Ascending aorta (tissue), 2 donors: Measurements from ENCODE around the gene ARHGAP26. TPM values are rescaled to one million over a fixed set of nuclear protein-coding genes. Genes with fewer than 3 reads are reported as not detected.

Experiments used
- DNase-seq, 2 donors: peaks; one replicate each; pipeline ENCODE4 v3.0.0-alpha.2; 2019; ENCODE audit warnings: low spot score in 2 of 2
- H3K27ac ChIP-seq, 2 donors: fragments of 200-600 bp; sonication (generic); one replicate each; pipeline ENCODE4 v1.5.1; 2016 to 2017; ENCODE audit warnings: mild to moderate bottlenecking in 1 of 2
- H3K27me3 ChIP-seq: fragments of 200-600 bp; sonication (generic); one replicate; pipeline ENCODE4 v1.5.1; 2017
- H3K36me3 ChIP-seq, 2 donors: fragments of 200-600 bp; sonication (generic); one replicate each; pipeline ENCODE4 v1.5.1; 2016
- H3K4me1 ChIP-seq, 2 donors: fragments of 200-600 bp; sonication (generic); one replicate each; pipeline ENCODE4 v1.5.1; 2016 to 2017; ENCODE audit warnings: mild to moderate bottlenecking in 1 of 2
- H3K4me3 ChIP-seq, 2 donors: fragments of 200-600 bp; sonication (generic); one replicate each; pipeline ENCODE4 v1.5.1; 2016 to 2017; ENCODE audit warnings: mild to moderate bottlenecking in 1 of 2
- H3K9me3 ChIP-seq, 2 donors: fragments of 200-600 bp; sonication (generic); one replicate each; pipeline ENCODE4 v1.5.1; 2016
- intact Hi-C: fragments of 100-400 bp; cut with DNase I; formaldehyde crosslinking; loops from one replicate; pipeline ENCODE4 v1.15.1; 2023
- total RNA-seq: library from RNA; depleted of rRNA; stranded (reverse); fragments of >200 nt; gene quantifications from one replicate; pipeline ENCODE4 v1.1.0, GENCODE V29; 2016
- TF ChIP-seq, protein P1 (sequence below), 3 experiments: fragments of 200-600 bp in 2 of 3; fragments of 450-650 bp in 1 of 3; sonication (generic) in 2 of 3; IDR thresholded peaks; one replicate each; pipeline ENCODE4 v1.5.1; 2016 to 2019; ENCODE audit warnings: antibody characterized with exemption in 3 of 3, mild to moderate bottlenecking in 1 of 3, moderate library complexity in 1 of 3

The ARHGAP26 gene
- total RNA-seq, 1 donor from 2014 or later = 34.9 TPM

DNA sequence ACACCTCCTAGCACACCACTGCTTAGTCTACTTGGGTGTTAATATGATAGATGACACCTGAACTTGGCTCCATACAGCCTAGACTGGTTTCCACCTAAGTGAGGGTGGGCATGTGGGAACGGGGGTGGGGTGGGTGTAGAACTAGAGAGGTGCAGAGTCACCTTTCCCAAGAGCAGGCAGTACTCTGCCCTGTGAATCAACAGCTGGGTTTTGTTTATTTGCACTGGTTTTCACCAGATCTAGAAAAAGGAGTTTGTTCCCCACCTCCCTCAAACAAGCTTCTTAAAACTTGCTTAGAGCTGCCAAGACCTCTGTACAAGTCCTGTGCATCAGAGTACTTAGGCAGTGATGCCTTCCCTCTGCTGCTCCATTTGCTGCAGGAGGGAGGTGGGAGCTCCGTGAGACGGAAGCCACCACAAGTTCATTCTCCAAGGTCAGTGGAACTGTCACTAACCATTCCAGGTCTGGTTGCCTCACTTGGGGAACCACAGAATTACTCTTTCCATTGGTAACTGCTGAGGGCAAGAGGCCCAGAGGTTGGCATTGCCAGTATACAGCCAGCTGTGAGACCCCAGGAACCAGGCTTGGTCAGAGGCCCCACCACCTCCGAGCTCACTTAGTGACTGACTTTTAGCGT lies 469.8 kb downstream of the ARHGAP26 start:
- no peak overlapping the region for H3K4me3 ChIP-seq
- TF ChIP-seq, protein P1, sequence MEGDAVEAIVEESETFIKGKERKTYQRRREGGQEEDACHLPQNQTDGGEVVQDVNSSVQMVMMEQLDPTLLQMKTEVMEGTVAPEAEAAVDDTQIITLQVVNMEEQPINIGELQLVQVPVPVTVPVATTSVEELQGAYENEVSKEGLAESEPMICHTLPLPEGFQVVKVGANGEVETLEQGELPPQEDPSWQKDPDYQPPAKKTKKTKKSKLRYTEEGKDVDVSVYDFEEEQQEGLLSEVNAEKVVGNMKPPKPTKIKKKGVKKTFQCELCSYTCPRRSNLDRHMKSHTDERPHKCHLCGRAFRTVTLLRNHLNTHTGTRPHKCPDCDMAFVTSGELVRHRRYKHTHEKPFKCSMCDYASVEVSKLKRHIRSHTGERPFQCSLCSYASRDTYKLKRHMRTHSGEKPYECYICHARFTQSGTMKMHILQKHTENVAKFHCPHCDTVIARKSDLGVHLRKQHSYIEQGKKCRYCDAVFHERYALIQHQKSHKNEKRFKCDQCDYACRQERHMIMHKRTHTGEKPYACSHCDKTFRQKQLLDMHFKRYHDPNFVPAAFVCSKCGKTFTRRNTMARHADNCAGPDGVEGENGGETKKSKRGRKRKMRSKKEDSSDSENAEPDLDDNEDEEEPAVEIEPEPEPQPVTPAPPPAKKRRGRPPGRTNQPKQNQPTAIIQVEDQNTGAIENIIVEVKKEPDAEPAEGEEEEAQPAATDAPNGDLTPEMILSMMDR (IDR thresholded peaks at IDR 0.05) = no peak
- intact Hi-C loops = loop anchor here (5.0 kb wide), 3 partner anchors 67 to 162 kb away; partner anchors contain the start of gene NR3C1
- DNase-seq = no peak
- no peak overlapping the region for H3K27ac ChIP-seq
- no peaks in the 10 kb centered on the region for H3K36me3 ChIP-seq
- peaks cover 3 to 14% of the 10 kb centered on the region in 2 donors for H3K4me1 ChIP-seq
- no peaks in the 10 kb centered on the region for H3K27me3 ChIP-seq
- H3K9me3 ChIP-seq = no peaks in the 10 kb centered on the region

DNA sequence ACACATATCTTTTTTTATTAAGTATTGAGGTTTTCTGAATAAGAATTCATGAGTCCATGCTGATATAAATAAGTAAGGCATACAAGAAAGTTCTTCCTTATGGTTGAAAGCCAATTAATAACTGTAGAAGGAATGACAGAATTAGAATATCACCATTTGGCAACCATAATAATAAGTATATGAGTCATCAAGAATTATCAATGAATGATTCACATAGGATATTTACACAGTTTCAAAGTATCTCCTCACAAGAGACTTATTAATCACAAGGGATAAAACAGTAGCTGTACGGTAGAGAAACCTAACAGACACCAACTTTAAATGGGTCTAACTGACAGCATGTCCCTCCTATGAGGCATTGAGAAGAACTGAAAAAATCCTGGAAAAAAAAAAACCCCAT lies 471.7 kb downstream of the ARHGAP26 start:
- Histone ChIP-seq H3K36me3 (no peaks in the 10 kb centered on the region), H3K27me3 (no peaks in the 10 kb centered on the region), H3K9me3 (no peaks in the 10 kb centered on the region), H3K27ac (no peak overlapping the region), H3K4me3 (no peak overlapping the region), H3K4me1 (peaks cover 3 to 13% of the 10 kb centered on the region in 2 donors)
- TF ChIP-seq, protein P1 (IDR thresholded peaks at IDR 0.05) = no peak
- no peak for DNase-seq
- intact Hi-C loops = loop anchor here (5.0 kb wide), 3 partner anchors 65 to 160 kb away; partner anchors contain the start of gene NR3C1

DNA sequence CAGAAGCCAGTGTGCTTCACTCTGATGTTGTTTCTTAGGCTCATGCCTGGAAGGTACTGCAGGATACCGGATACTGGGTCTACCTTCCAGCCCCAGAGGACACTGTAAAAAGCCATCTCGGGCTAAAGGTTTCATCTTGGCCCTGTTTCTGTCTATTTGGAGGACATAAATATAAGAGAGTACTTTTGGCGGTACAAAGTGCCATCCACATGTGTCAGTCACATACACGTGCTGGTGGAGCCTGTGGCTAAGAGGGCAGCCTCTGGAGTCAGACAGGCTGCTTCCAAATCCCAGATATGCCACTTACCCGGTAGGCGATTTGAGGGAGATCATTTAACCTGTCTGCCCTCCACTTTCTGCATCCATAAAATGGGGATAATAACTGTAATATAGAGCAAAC lies 472.9 kb downstream of the ARHGAP26 start:
- TF ChIP-seq, protein P1 (IDR thresholded peaks at IDR 0.05) = no peak
- Histone ChIP-seq H3K4me1 (peaks cover 3 to 13% of the 10 kb centered on the region in 2 donors), H3K27ac (no peak overlapping the region), H3K9me3 (no peaks in the 10 kb centered on the region), H3K27me3 (no peaks in the 10 kb centered on the region), H3K4me3 (no peak overlapping the region), H3K36me3 (no peaks in the 10 kb centered on the region)
- intact Hi-C loops = loop anchor here (5.0 kb wide), 3 partner anchors 64 to 159 kb away; partner anchors contain the start of gene NR3C1
- DNase-seq = no peak

DNA sequence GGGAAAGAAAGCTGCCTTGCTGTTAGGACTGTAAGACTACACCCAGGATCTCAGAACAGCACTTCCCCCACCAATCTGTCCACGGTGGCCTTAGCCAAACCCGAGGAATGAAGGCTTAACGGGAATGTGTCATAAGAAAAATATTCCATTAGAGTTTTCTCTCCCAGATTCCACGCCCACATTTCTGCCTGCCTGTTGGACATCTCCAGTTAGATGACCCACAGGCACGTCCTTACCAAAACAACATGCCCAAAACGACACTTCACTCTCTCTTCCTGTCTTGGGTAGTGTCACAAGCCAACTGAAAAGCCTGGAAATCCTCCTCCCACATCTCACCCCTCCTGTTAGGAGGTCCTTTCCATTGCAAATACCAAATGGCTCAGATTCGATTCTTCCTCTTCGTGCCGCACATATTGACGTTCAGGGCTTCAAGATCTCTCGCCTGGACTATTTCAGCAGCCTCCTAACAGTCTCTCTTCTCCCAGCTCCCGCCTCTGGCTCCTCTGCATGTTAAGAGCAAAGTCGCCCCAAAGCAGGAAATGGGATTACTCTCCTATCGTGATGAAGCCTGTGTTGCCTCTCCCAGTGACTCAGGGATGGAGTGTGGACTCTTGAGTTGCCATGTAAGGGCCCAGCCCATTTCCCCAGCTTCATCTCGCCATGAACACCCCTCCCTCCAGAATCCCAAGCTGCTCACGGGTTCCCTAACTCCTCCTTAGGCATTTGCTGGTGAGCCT lies 474.0 kb downstream of the ARHGAP26 start:
- intact Hi-C loops = loop anchor here (5.0 kb wide), 3 partner anchors 63 to 158 kb away; partner anchors contain the start of gene NR3C1
- Histone ChIP-seq H3K9me3 (no peaks in the 10 kb centered on the region), H3K27ac (peak overlapping the region; percentile 63 to 70), H3K4me1 (peaks cover 3 to 13% of the 10 kb centered on the region in 2 donors), H3K4me3 (peak overlapping the region; percentile 19 to 44), H3K36me3 (no peaks in the 10 kb centered on the region), H3K27me3 (no peaks in the 10 kb centered on the region)
- TF ChIP-seq, protein P1 (IDR thresholded peaks at IDR 0.05) = no peak
- DNase-seq = peak in 1 of 2 donors; percentile 86

DNA sequence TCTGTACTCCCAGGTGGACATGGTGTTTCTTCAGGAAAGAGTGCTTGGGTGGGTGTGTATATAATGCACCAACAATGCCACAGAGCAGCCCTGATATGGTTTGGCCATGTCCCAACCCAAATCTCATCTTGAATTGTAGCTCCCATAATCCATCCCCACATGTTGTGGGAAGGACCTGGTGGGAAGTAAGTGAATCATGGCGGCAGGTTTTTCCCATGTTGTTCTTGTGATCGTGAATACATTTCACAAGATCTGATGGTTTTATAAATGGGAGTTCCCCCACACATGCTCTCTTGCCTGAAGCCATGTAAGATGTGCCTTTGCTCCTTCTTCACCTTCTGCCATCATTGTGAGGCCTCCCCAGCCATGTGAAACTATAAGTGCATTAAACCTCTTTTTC lies 474.8 kb downstream of the ARHGAP26 start:
- no peak overlapping the region for H3K4me3 ChIP-seq
- intact Hi-C loops = loop anchor here (5.0 kb wide), 3 partner anchors 62 to 157 kb away; partner anchors contain the start of gene NR3C1
- H3K4me1 ChIP-seq = peaks cover 3 to 13% of the 10 kb centered on the region in 2 donors
- peak overlapping the region; percentile 63 to 70 for H3K27ac ChIP-seq
- no peaks in the 10 kb centered on the region for H3K36me3 ChIP-seq
- H3K9me3 ChIP-seq = no peaks in the 10 kb centered on the region
- TF ChIP-seq, protein P1 (IDR thresholded peaks at IDR 0.05) = no peak
- DNase-seq = no peak
- H3K27me3 ChIP-seq = no peaks in the 10 kb centered on the region
